ENCODE measurements around the gene CD2BP2. TPM values are rescaled to one million over a fixed set of nuclear protein-coding genes. Genes with fewer than 3 reads are reported as not detected.

Gene CD2BP2
- polyA plus RNA-seq, 1 donor (not counting 4 experiments of a cell fraction or from before 2014, with no cell fraction given) = 49.5 TPM

DNA sequence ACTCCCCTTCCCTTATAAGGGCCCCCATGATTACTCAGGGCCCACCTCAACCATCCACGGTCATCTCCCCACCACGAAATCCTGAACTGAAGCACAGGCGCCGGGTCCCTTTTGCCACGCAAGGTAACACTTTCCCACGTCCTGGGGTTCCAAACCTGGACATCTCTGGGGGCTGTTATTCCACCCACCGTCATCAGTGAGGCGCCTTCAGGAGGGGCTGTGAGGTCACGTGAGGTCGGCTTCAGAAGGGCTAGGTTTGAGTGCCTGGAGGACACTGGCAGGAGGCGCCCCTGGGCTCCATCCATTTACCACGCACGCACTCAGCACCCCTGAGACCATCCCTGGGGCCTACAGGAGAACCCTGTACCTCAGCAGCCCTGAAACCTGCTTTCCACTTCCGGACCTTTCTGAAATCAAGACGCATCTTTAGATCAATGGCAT, 4.1 kb downstream of the CD2BP2 start:
- no peaks in the 10 kb centered on the region for H3K9me1 ChIP-seq (ENCODE audit: control insufficient read depth, extremely low read depth, insufficient read depth, low read length)
- no peak overlapping the region for H3K4me2 ChIP-seq (ENCODE audit: control insufficient read depth, extremely low read depth, insufficient read depth, low read depth, low read length)
- H3K27ac ChIP-seq (ENCODE audit: control insufficient read depth, insufficient read depth, low read length) = no peak overlapping the region
- peaks cover 30% of the 10 kb centered on the region for H3K79me2 ChIP-seq (ENCODE audit: control insufficient read depth, insufficient read depth, low read length)
- FAIRE-seq (no peak), DNase-seq (ENCODE audit: low read depth, low spot score) (no peak)
- H3K9me3 ChIP-seq (ENCODE audit: control insufficient read depth, low read depth, low read length) = no peaks in the 10 kb centered on the region
- dilution Hi-C loops (cut with MboI; ENCODE audit: extremely low pct_ligation_motif_present, low sequenced_read_pairs) = no loop called here
- TF ChIP-seq EZH2 (IDR thresholded peaks at IDR 0.05; ENCODE audit: low read length) = no peak
- TF ChIP-seq, protein P1, sequence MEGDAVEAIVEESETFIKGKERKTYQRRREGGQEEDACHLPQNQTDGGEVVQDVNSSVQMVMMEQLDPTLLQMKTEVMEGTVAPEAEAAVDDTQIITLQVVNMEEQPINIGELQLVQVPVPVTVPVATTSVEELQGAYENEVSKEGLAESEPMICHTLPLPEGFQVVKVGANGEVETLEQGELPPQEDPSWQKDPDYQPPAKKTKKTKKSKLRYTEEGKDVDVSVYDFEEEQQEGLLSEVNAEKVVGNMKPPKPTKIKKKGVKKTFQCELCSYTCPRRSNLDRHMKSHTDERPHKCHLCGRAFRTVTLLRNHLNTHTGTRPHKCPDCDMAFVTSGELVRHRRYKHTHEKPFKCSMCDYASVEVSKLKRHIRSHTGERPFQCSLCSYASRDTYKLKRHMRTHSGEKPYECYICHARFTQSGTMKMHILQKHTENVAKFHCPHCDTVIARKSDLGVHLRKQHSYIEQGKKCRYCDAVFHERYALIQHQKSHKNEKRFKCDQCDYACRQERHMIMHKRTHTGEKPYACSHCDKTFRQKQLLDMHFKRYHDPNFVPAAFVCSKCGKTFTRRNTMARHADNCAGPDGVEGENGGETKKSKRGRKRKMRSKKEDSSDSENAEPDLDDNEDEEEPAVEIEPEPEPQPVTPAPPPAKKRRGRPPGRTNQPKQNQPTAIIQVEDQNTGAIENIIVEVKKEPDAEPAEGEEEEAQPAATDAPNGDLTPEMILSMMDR (optimal IDR thresholded peaks at IDR 0.05 in 1 of 3, IDR thresholded peaks at IDR 0.05 in 1 of 3, conservative IDR thresholded peaks at IDR 0.05 in 1 of 3; ENCODE audit: extremely low read depth in 1 of 3, insufficient read depth in 2 of 3, low read length in 3 of 3) = no peak
- no peak overlapping the region for H2AFZ ChIP-seq (ENCODE audit: control insufficient read depth, low read length)
- H4K20me1 ChIP-seq (ENCODE audit: control insufficient read depth, extremely low read depth, insufficient read depth, low read length) = no peaks in the 10 kb centered on the region
- H3K4me3 ChIP-seq (ENCODE audit: control insufficient read depth in 2 of 3, extremely low read depth in 1 of 3, insufficient read depth in 2 of 3, low read depth in 1 of 3, low read length in 3 of 3) = no peak overlapping the region
- peaks cover 12% of the 10 kb centered on the region for H3K4me1 ChIP-seq (ENCODE audit: control insufficient read depth, extremely low read depth, insufficient read depth, low read length)
- no peak overlapping the region for H3K9ac ChIP-seq (ENCODE audit: control insufficient read depth, extremely low read depth, insufficient read depth, low read length)
- H3K36me3 ChIP-seq (ENCODE audit: control insufficient read depth in 2 of 2, extremely low read depth in 1 of 2, insufficient read depth in 2 of 2, low read length in 2 of 2) = peaks cover 24 to 34% of the 10 kb centered on the region in 2 experiments
- no peaks in the 10 kb centered on the region for H3K27me3 ChIP-seq (ENCODE audit: control insufficient read depth, extremely low read depth, insufficient read depth, low read length)

DNA sequence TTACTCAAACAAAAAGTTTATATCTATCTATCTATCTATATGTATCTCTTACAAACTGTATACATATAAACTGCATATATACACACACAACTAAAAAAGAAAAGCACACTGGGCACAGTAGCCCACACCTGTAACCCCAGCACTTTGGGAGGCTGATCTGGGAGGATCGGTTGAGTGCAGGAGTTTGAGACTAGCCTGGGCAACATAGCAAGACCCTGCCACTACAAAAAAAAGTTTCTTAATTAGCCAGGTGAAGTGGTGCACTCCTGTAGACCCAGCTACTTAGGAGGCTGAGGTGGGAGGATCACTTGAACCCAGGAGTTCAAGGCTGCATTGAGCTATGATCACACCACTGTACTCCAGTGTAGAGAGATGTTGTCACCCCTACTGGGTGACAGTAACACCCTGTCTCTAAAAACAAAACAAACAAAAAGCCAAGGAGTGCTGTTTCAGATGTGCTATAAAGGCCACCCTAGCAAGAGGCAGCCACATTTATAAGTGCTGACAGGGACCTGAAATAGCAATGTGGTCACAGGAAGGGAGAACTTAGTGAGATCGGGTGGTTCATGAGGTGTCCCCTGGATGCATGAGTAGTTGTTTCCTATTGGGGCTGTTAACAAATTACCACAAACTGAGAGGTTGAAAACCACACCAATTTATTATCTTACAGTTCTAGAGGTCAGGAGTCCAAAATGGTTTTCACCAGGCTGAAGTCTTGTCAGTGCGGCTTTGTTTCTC, 4.8 kb downstream of the CD2BP2 start:
- Histone ChIP-seq H3K4me2 (ENCODE audit: control insufficient read depth, extremely low read depth, insufficient read depth, low read depth, low read length) (no peak overlapping the region), H4K20me1 (ENCODE audit: control insufficient read depth, extremely low read depth, insufficient read depth, low read length) (no peaks in the 10 kb centered on the region), H3K9me1 (ENCODE audit: control insufficient read depth, extremely low read depth, insufficient read depth, low read length) (no peaks in the 10 kb centered on the region), H3K36me3 (ENCODE audit: control insufficient read depth in 2 of 2, extremely low read depth in 1 of 2, insufficient read depth in 2 of 2, low read length in 2 of 2) (peaks cover 24 to 34% of the 10 kb centered on the region in 2 experiments), H2AFZ (ENCODE audit: control insufficient read depth, low read length) (no peak overlapping the region), H3K27me3 (ENCODE audit: control insufficient read depth, extremely low read depth, insufficient read depth, low read length) (no peaks in the 10 kb centered on the region), H3K9me3 (ENCODE audit: control insufficient read depth, low read depth, low read length) (no peaks in the 10 kb centered on the region), H3K27ac (ENCODE audit: control insufficient read depth, insufficient read depth, low read length) (no peak overlapping the region), H3K4me1 (ENCODE audit: control insufficient read depth, extremely low read depth, insufficient read depth, low read length) (peaks cover 6% of the 10 kb centered on the region), H3K9ac (ENCODE audit: control insufficient read depth, extremely low read depth, insufficient read depth, low read length) (no peak overlapping the region), H3K4me3 (ENCODE audit: control insufficient read depth in 2 of 3, extremely low read depth in 1 of 3, insufficient read depth in 2 of 3, low read depth in 1 of 3, low read length in 3 of 3) (no peak overlapping the region), H3K79me2 (ENCODE audit: control insufficient read depth, insufficient read depth, low read length) (peaks cover 30% of the 10 kb centered on the region)
- dilution Hi-C loops (cut with MboI; ENCODE audit: extremely low pct_ligation_motif_present, low sequenced_read_pairs) = no loop called here
- no peak for TF ChIP-seq EZH2 (IDR thresholded peaks at IDR 0.05; ENCODE audit: low read length)
- TF ChIP-seq, protein P1 (optimal IDR thresholded peaks at IDR 0.05 in 1 of 3, IDR thresholded peaks at IDR 0.05 in 1 of 3, conservative IDR thresholded peaks at IDR 0.05 in 1 of 3; ENCODE audit: extremely low read depth in 1 of 3, insufficient read depth in 2 of 3, low read length in 3 of 3) = no peak
- no peak for FAIRE-seq
- no peak for DNase-seq (ENCODE audit: low read depth, low spot score)

Data from keratinocyte (primary cell).